K562 (cell line): ENCODE data around the gene HOXD1. TPM values are rescaled to one million over a fixed set of nuclear protein-coding genes. Genes with fewer than 3 reads are reported as not detected.
A peak's percentile ranks its signal among the peaks of the same experiment; 100 is the strongest.

Experiments used
- ATAC-seq: fragments of 200-7000 bp; cut with Tn5 transposase; 3 replicates; pipeline ENCODE4 v1.9.1; 2020; ENCODE audit warnings: moderate library complexity
- BruUV-seq: library from RNA; stranded (reverse); fragments of 400-500 nt; replicated peaks from 2 replicates; lab custom pipeline; 2021; lab: Mats Ljungman, UMichigan
- CTCF ChIA-PET: fragments of 300-600 bp; formaldehyde crosslinking; extraction: SDS; loops from one replicate; lab custom pipeline; 2021; ENCODE audit warnings: low intra/inter-chr PET ratio; lab: Yijun Ruan, JAX
- POLR2A ChIA-PET: fragments of 300-600, 350-650 bp; sonication (Branson Sonifier 250); formaldehyde crosslinking; extraction: SDS; loops from one replicate; lab custom pipeline; 2021; ENCODE audit warnings: antibody characterized with exemption, inconsistent platforms; lab: Yijun Ruan, JAX
- DNase-seq, 4 experiments: peaks; one replicate each; pipeline versions ENCODE4 v3.0.0 to v3.0.0-alpha.2; 2011 to 2018; ENCODE audit warnings: low spot score in 3 of 4, mixed read lengths in 3 of 4; ENCODE audit errors: extremely low read depth in 1 of 4
- FAIRE-seq: peaks from 2 replicates; lab custom pipeline; 2011; peaks lifted over from hg19 to GRCh38; lab: Jason Lieb, UNC
- H2AFZ ChIP-seq: 2 replicates; pipeline ENCODE4 v1.6.0; 2011; ENCODE audit warnings: low read depth, low read length, control low read depth, inconsistent platforms
- H3K27ac ChIP-seq: fragments of 200-600 bp; 3 replicates; pipeline ENCODE4 v1.8.0; 2011; ENCODE audit warnings: low read depth, mild to moderate bottlenecking, control low read depth, inconsistent platforms, low read length, moderate library complexity, mixed read lengths; ENCODE audit errors: extremely low read depth
- H3K27me3 ChIP-seq, 2 experiments: fragments of 300-600 bp in 1 of 2; 2 replicates in 1 of 2; 3 replicates in 1 of 2; pipeline versions ENCODE4 v1.6.0 to v1.8.0; 2011; ENCODE audit warnings: inconsistent platforms in 2 of 2, low read length in 2 of 2, mild to moderate bottlenecking in 1 of 2, mixed read lengths in 1 of 2, moderate library complexity in 1 of 2; ENCODE audit not compliant: control insufficient read depth in 2 of 2, insufficient read depth in 2 of 2
- H3K36me3 ChIP-seq: fragments of 300-600 bp; 3 replicates; pipeline ENCODE4 v1.8.0; 2011; ENCODE audit warnings: mild to moderate bottlenecking, low read length, inconsistent platforms; ENCODE audit not compliant: control insufficient read depth, insufficient read depth
- H3K4me1 ChIP-seq, 2 experiments: fragments of 200-600 bp in 1 of 2; replicated peaks in 1 of 2; 2 replicates in 1 of 2; 3 replicates in 1 of 2; pipeline versions ENCODE4 v1.5.1 to v1.8.0; 2011; ENCODE audit warnings: inconsistent platforms in 2 of 2, low read length in 2 of 2, mild to moderate bottlenecking in 1 of 2, mixed read lengths in 1 of 2, moderate library complexity in 1 of 2; ENCODE audit not compliant: control insufficient read depth in 2 of 2, insufficient read depth in 2 of 2
- H3K4me2 ChIP-seq: 2 replicates; pipeline ENCODE4 v1.6.1; 2011; ENCODE audit warnings: low read length, control low read depth, inconsistent platforms, mixed read lengths; ENCODE audit not compliant: insufficient read depth
- H3K4me3 ChIP-seq: fragments of 200-600 bp; sonication (generic), shearing (Covaris generic); 2 replicates; pipeline ENCODE4 v1.5.1; 2016; ENCODE audit warnings: control low read depth, inconsistent platforms
- H3K79me2 ChIP-seq: fragments of 200-600 bp; 3 replicates; pipeline ENCODE4 v1.8.0; 2011; ENCODE audit warnings: low read length, inconsistent platforms; ENCODE audit not compliant: control insufficient read depth, insufficient read depth
- H3K9ac ChIP-seq, 2 experiments: 2 replicates each; pipeline versions ENCODE4 v1.6.0 to v1.6.1; 2011; ENCODE audit warnings: low read depth in 2 of 2, low read length in 2 of 2, control low read depth in 1 of 2, inconsistent platforms in 1 of 2, mild to moderate bottlenecking in 1 of 2, mixed read lengths in 1 of 2; ENCODE audit not compliant: insufficient read depth in 1 of 2
- H3K9me1 ChIP-seq: one replicate; pipeline ENCODE4 v1.6.0; 2011; ENCODE audit warnings: inconsistent platforms, mild to moderate bottlenecking, low read length, moderate library complexity; ENCODE audit not compliant: control insufficient read depth, insufficient read depth
- H3K9me3 ChIP-seq: replicated peaks from 2 replicates; pipeline ENCODE4 v1.5.1; 2011; ENCODE audit warnings: low read depth, low read length, inconsistent platforms; ENCODE audit not compliant: control insufficient read depth, insufficient read depth
- H4K20me1 ChIP-seq: replicated peaks from 2 replicates; pipeline ENCODE4 v1.6.1; 2011; ENCODE audit warnings: low read length, inconsistent platforms, mixed read lengths; ENCODE audit not compliant: control insufficient read depth, insufficient read depth
- CBX2 ChIP-seq: fragments of 200-600 bp; sonication (generic); IDR thresholded peaks from one replicate; pipeline ENCODE4 v1.6.1; 2012; ENCODE audit warnings: mild to moderate bottlenecking, low read length, inconsistent platforms; ENCODE audit not compliant: insufficient read depth, poor library complexity, severe bottlenecking
- CGGBP1 ChIP-seq: fragments of 250-450 bp; sonication (Bioruptor Pico); IDR thresholded peaks from 2 replicates; pipeline ENCODE4 v1.9.0; 2021; ENCODE audit warnings: mild to moderate bottlenecking
- GTF2E2 ChIP-seq: fragments of 200-800 bp; sonication (Bioruptor generic); IDR thresholded peaks from 2 replicates; pipeline ENCODE4 v1.6.1; 2016; ENCODE audit warnings: missing genetic modification characterization, missing compliant biosample characterization
- SMARCA4 ChIP-seq: fragments of 450-650 bp; IDR thresholded peaks from 2 replicates; pipeline ENCODE4 v1.6.1; 2016
- TCF15 ChIP-seq: fragments of 250-450 bp; sonication (Bioruptor Pico); IDR thresholded peaks from 2 replicates; pipeline ENCODE4 v1.8.0; 2022; ENCODE audit warnings: moderate library complexity, mild to moderate bottlenecking, inconsistent platforms
- TCF7 ChIP-seq: sonication (generic); IDR thresholded peaks from 2 replicates; pipeline ENCODE4 v1.6.1; 2016; ENCODE audit warnings: antibody characterized with exemption, borderline replicate concordance
- YBX1 ChIP-seq: fragments of 450-650 bp; IDR thresholded peaks from 2 replicates; pipeline ENCODE4 v1.7.1; 2016; ENCODE audit warnings: mild to moderate bottlenecking
- ZFP36 ChIP-seq: fragments of 150-350 bp; IDR thresholded peaks from 2 replicates; pipeline ENCODE4 v1.6.1; 2018; ENCODE audit warnings: low read length, low read depth; ENCODE audit not compliant: partially characterized antibody
- ZNF407 ChIP-seq: fragments of 450-650 bp; IDR thresholded peaks from 2 replicates; pipeline ENCODE4 v1.6.1; 2016; ENCODE audit warnings: low read depth
- WGBS: fragments of 100-300 bp; shearing (Covaris generic); methylation state at CpG from one replicate; pipeline ENCODE4 v1.1.6; 2016; ENCODE audit warnings: low coverage, mixed read lengths; ENCODE audit not compliant: insufficient coverage; ENCODE audit errors: missing lambda C conversion rate; 5-methylcytosine and 5-hydroxymethylcytosine counted together
- in situ Hi-C: fragments of 300-500 bp; cut with MboI; formaldehyde crosslinking; loops from 4 replicates; pipeline ENCODE4 v1.15.0; 2018; ENCODE audit warnings: inconsistent platforms, mixed read lengths
- intact Hi-C: fragments of 100-400 bp; cut with micrococcal nuclease; formaldehyde crosslinking; loops from 2 replicates; pipeline ENCODE4 v1.14.2; 2022
- polyA plus RNA-seq, 8 experiments: library from polyadenylated mRNA; depleted of rRNA in 4 of 8; stranded (reverse) in 5 of 8; unstranded in 3 of 8; fragments of >200 nt; fragmentation: Nextera tagmentation in 2 of 8; fragmentation: Illumina TruSeq in 1 of 8; extraction: Ambion mirVana in 2 of 8; extraction: Trizol in 1 of 8; gene quantifications; 2 replicates each; pipeline versions ENCODE4 v1.2.1 to v1.2.3, GENCODE V29; 2011 to 2014; ENCODE audit warnings: inconsistent platforms in 1 of 8, missing spikeins in 1 of 8
- total RNA-seq, 7 experiments: library from RNA; depleted of rRNA in 6 of 7; stranded (reverse); fragments of >200 nt in 6 of 7; fragmentation: Illumina TruSeq in 2 of 7; extraction: Trizol in 2 of 7; gene quantifications; 2 replicates each; pipeline versions ENCODE4 v1.2.1 to v1.2.3, GENCODE V29; 2011 to 2021; ENCODE audit warnings: low replicate concordance in 1 of 7
- TF ChIP-seq, protein P1 (sequence below): sonication (generic); formaldehyde crosslinking; IDR thresholded peaks from 2 replicates; pipeline ENCODE4 v1.8.0; 2022; ENCODE audit warnings: missing genetic modification reagents, mild to moderate bottlenecking, borderline replicate concordance
- TF ChIP-seq, protein P2 (sequence below): sonication (generic); formaldehyde crosslinking; IDR thresholded peaks from 2 replicates; pipeline ENCODE4 v1.8.1; 2023; ENCODE audit warnings: mild to moderate bottlenecking, missing genetic modification reagents

HOXD1 gene
- total and polyA plus RNA-seq, 9 of the 15 experiments (the other 6 are each of a cell fraction or from before 2014, with no cell fraction given) = not detected

DNA sequence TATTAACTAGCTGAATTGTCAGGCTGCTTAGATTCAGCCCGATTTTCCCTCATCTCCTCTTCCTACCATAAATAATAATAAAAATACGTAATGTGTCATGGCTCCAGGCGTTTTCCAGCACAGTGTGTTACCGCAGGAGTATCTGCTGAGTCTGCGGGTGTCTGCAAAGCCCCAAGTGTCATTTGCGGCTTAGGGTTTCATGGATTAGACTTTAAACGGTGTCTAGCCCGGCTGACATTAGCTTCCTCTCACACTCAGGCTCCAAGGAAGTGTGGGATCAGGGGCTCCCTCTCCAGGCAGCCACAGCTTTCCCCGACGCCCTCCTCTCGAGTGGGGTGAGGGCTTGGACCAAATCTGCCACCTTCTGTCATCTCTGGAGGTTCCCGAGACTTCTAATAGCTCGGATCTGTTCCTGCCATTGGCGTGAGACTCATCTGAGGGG lies 14.1 kb upstream of the HOXD1 start:
- DNase-seq = no peak
- POLR2A ChIA-PET = interaction anchor here (0.6 to 0.9 kb wide), 4 partner anchors 12 to 812 kb away, joined by 3 read pairs; no protein-coding TSS in a partner anchor
- peaks cover 58 to 70% of the 10 kb centered on the region in 2 experiments for H3K27me3 ChIP-seq
- no peak overlapping the region for H2AFZ ChIP-seq
- H3K4me1 ChIP-seq = peaks cover 0 to 31% of the 10 kb centered on the region in 2 experiments; a peak in 2 of 5 replicates
- H3K9ac ChIP-seq = no peak overlapping the region
- BruUV-seq = no TSS peak
- no peaks in the 10 kb centered on the region for H3K36me3 ChIP-seq
- no peak overlapping the region for H3K4me3 ChIP-seq
- CTCF ChIA-PET = no interaction called here
- no peak for FAIRE-seq
- H3K9me3 ChIP-seq = no peaks in the 10 kb centered on the region
- no peak for ATAC-seq
- no peaks in the 10 kb centered on the region; the same call in 1 of the 2 replicates for H4K20me1 ChIP-seq
- intact Hi-C loops = no loop called here
- no peaks in the 10 kb centered on the region for H3K79me2 ChIP-seq
- H3K4me2 ChIP-seq = no peak overlapping the region
- H3K27ac ChIP-seq = no peak overlapping the region
- in situ Hi-C loops = no loop called here
- WGBS = 1% methylated on average over 14 of the region's 14 CpGs
- H3K9me1 ChIP-seq = no peaks in the 10 kb centered on the region
- TF ChIP-seq, protein P1, sequence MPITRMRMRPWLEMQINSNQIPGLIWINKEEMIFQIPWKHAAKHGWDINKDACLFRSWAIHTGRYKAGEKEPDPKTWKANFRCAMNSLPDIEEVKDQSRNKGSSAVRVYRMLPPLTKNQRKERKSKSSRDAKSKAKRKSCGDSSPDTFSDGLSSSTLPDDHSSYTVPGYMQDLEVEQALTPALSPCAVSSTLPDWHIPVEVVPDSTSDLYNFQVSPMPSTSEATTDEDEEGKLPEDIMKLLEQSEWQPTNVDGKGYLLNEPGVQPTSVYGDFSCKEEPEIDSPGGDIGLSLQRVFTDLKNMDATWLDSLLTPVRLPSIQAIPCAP (CRISPR knock-in tag) = no peak
- no peak for TF ChIP-seq SMARCA4
- TF ChIP-seq CBX2 = peak; percentile 54
- TF ChIP-seq TCF7 = no peak
- TF ChIP-seq YBX1 = no peak
- no peak for TF ChIP-seq TCF15 (CRISPR knock-in tag)
- TF ChIP-seq GTF2E2 (tag) = no peak
- TF ChIP-seq CGGBP1 = no peak
- TF ChIP-seq, protein P2, sequence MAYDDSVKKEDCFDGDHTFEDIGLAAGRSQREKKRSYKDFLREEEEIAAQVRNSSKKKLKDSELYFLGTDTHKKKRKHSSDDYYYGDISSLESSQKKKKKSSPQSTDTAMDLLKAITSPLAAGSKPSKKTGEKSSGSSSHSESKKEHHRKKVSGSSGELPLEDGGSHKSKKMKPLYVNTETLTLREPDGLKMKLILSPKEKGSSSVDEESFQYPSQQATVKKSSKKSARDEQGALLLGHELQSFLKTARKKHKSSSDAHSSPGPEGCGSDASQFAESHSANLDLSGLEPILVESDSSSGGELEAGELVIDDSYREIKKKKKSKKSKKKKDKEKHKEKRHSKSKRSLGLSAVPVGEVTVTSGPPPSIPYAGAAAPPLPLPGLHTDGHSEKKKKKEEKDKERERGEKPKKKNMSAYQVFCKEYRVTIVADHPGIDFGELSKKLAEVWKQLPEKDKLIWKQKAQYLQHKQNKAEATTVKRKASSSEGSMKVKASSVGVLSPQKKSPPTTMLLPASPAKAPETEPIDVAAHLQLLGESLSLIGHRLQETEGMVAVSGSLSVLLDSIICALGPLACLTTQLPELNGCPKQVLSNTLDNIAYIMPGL (CRISPR knock-in tag) = no peak
- peak; percentile 4 for TF ChIP-seq ZFP36
- TF ChIP-seq ZNF407 = no peak
